WI38 (cell line): ENCODE results near the gene MLXIPL.
A peak's percentile ranks its signal among the peaks of the same experiment; 100 is the strongest.
"Not testable (repeated sequence)": the region's sequence is repeated elsewhere in the genome, so short reads cannot be mapped to it uniquely, and the experiment has no call there.

Experiments
- H3K4me3 ChIP-seq: 2 replicates; pipeline ENCODE4 v1.5.1; 2011; ENCODE audit warnings: low read depth, mild to moderate bottlenecking, control low read depth, low read length
- CTCF ChIP-seq: IDR thresholded peaks from 2 replicates; pipeline ENCODE4 v1.5.1; 2012; ENCODE audit warnings: low read depth, mild to moderate bottlenecking, control low read depth, low read length

The MLXIPL gene

GRCh38 chr7:73626814-73627213, 2.5 kb upstream of the MLXIPL start:
- TF ChIP-seq CTCF: 0 out of 2 replicates have a peak, but pooled peaks have one; percentile 6
- H3K4me3 ChIP-seq: no peak overlapping the region

- no peak overlapping the region for H3K4me3 ChIP-seq
- TF ChIP-seq CTCF: no peak
These were observed 954 bp upstream of the MLXIPL start for GRCh38 chr7:73625276-73625675.

- no peak for TF ChIP-seq CTCF
- H3K4me3 ChIP-seq: no peak overlapping the region
These were observed 313 bp upstream of the MLXIPL start for GRCh38 chr7:73624669-73625001.

- no peak for TF ChIP-seq CTCF
- no peak overlapping the region for H3K4me3 ChIP-seq
These were observed 1.2 kb downstream of the MLXIPL start for GRCh38 chr7:73622909-73623797.

- H3K4me3 ChIP-seq: no peak overlapping the region
- no peak for TF ChIP-seq CTCF
These were observed 1.8 kb downstream of the MLXIPL start for GRCh38 chr7:73622527-73622908.

GRCh38 chr7:73621168-73622063, 2.9 kb downstream of the MLXIPL start:
- H3K4me3 ChIP-seq: no peak overlapping the region
- TF ChIP-seq CTCF: no peak

GRCh38 chr7:73619394-73619793, 4.9 kb downstream of the MLXIPL start:
- not testable (repeated sequence) for H3K4me3 ChIP-seq
